GM19395 (cell line): ENCODE results near the gene RSRC1.
A peak's percentile ranks its signal among the peaks of the same experiment; 100 is the strongest.
"Not testable (repeated sequence)": the region's sequence is repeated elsewhere in the genome, so short reads cannot be mapped to it uniquely, and the experiment has no call there.

Experiments used
- ATAC-seq: cut with Tn5 transposase; IDR thresholded peaks from one replicate; pipeline ENCODE4 v1.9.1; 2021; ENCODE audit warnings: mild to moderate bottlenecking, moderate library complexity; ENCODE audit not compliant: unreplicated experiment

RSRC1 gene

GRCh38 chr3:158379517-158379916 lies 269.6 kb downstream of the RSRC1 start:
- ATAC-seq: no peak

GRCh38 chr3:158381262-158381868 lies 271.5 kb downstream of the RSRC1 start:
- ATAC-seq: no peak

- no peak for ATAC-seq
Measured at GRCh38 chr3:158382479-158382878, 272.6 kb downstream of the RSRC1 start.

- ATAC-seq: peak; percentile 84
Measured at GRCh38 chr3:158384019-158384418, 274.1 kb downstream of the RSRC1 start.

- no peak for ATAC-seq
Measured at GRCh38 chr3:158395421-158395820, 285.5 kb downstream of the RSRC1 start.

GRCh38 chr3:158402590-158402989 lies 292.7 kb downstream of the RSRC1 start:
- no peak for ATAC-seq

GRCh38 chr3:158403013-158403412 lies 293.1 kb downstream of the RSRC1 start:
- ATAC-seq: no peak

- no peak for ATAC-seq
Measured at GRCh38 chr3:158404131-158404718, 294.3 kb downstream of the RSRC1 start.

GRCh38 chr3:158405507-158405906 lies 295.6 kb downstream of the RSRC1 start:
- ATAC-seq: no peak

GRCh38 chr3:158407844-158408517 lies 298.1 kb downstream of the RSRC1 start:
- no peak for ATAC-seq

- ATAC-seq: not testable (repeated sequence)
Measured at GRCh38 chr3:158408518-158408897, 298.6 kb downstream of the RSRC1 start.

- no peak for ATAC-seq
Measured at GRCh38 chr3:158418035-158418434, 308.1 kb downstream of the RSRC1 start.

GRCh38 chr3:158419820-158420653 lies 310.1 kb downstream of the RSRC1 start:
- ATAC-seq: no peak

- peak; percentile 95 for ATAC-seq
Measured at GRCh38 chr3:158420654-158421396, 310.9 kb downstream of the RSRC1 start.

GRCh38 chr3:158430448-158430847 lies 320.6 kb downstream of the RSRC1 start:
- ATAC-seq: no peak

GRCh38 chr3:158430968-158431367 lies 321.1 kb downstream of the RSRC1 start:
- ATAC-seq: no peak

GRCh38 chr3:158431829-158432228 lies 321.9 kb downstream of the RSRC1 start:
- ATAC-seq: no peak

GRCh38 chr3:158434412-158435038 lies 324.6 kb downstream of the RSRC1 start:
- ATAC-seq: peak; percentile 94

- ATAC-seq: peak; percentile 99
Measured at GRCh38 chr3:158443632-158444031, 333.7 kb downstream of the RSRC1 start.

- no peak for ATAC-seq
Measured at GRCh38 chr3:158447408-158447807, 337.5 kb downstream of the RSRC1 start.
